HG02840 (cell line): ENCODE results near the gene RAB31.
"Not testable (repeated sequence)": the region's sequence is repeated elsewhere in the genome, so short reads cannot be mapped to it uniquely, and the experiment has no call there.

Experiments used
- ATAC-seq: cut with Tn5 transposase; IDR thresholded peaks from one replicate; pipeline ENCODE4 v1.9.1; 2021; ENCODE audit warnings: mild to moderate bottlenecking, moderate library complexity, moderate number of reproducible peaks; ENCODE audit not compliant: unreplicated experiment, low FRiP score

Gene RAB31

DNA sequence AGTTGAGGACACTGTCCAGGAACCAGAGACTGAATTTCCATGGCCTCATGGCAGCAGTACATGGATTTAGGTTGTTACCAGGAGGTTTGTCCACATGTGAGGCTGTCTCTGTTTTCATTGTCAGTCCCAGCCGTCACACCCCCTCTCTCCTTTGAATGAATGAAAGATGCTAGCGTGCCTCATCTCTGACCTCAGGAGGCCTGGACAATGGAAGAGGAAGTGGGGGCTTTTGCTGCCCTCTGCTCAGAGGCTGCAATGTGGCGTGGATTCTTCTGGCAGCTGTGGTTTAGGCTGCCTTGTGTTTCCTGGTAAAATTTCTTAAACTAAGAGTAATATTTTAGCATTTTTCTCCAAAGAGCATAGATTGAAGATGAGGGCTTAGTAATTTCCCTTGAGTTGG is 47.5 kb downstream of the RAB31 start:
- no peak for ATAC-seq

GRCh38 chr18:9756271-9756932 is 48.3 kb downstream of the RAB31 start:
- ATAC-seq, result no peak

DNA sequence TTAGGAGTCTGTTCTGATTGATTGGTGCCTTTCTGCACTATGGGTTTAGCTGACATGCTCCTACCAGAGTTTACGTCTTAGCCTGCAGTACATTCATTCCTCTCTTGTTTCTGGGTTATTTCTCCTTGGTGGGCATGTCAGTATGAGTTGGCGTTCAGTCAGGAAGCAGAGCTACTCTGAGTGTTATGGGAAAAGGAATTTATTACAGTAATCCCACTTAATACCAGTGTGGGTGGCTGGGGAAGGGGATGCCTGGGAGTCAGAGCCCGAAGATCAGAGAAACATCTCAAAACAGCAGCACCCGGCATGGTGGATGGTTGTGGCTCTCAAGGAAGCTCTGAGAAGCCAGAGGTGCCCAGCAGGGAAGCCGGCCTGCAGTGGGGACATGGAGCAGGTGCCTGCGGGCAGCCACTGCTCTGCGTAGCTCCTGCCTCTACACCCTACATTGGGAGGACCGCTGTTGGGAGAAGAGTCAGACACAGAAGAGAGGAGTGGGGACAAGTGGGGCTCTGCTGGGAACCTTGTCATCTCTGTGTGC is 48.9 kb downstream of the RAB31 start:
- ATAC-seq, result no peak

DNA sequence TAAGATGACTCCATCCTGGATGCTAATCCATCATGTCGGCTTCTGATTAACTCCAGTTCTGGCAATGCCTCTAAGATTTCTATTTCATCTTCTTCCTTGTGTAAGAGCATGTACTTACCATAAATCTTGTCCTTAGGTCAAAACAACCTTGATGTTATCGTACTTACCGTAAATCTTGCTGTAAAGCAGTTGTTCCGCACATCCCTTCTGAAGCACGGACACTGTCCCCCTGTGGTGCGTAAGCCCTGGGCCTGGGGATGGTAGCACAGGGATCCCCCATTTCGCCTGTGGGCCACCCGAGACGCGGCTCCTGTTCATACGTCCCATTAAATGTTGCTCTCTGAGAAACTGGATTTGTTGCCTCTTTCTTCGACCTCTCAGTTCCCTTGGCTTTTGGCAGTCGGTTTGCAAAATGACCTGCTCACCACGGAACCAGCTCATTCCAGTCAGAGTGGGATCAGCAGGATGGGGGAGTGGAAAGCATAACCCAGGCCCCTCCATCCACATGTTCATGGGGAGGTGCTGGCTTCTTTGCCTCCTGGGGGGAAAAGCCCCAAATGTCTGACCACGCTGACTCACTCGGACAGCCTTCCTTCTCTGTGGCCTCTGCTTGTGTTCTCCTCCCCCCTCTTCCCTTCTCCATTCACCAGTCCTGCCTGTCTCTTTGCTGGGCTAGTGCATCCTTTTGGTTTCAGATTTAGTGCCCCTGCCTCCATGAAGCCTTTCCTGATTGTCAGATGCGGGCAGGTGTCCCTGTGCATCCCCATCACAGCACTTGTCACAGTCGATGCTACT is 49.9 kb downstream of the RAB31 start:
- no peak for ATAC-seq

- ATAC-seq, result no peak
These were observed 50.5 kb downstream of the RAB31 start for GRCh38 chr18:9758624-9759075.

DNA sequence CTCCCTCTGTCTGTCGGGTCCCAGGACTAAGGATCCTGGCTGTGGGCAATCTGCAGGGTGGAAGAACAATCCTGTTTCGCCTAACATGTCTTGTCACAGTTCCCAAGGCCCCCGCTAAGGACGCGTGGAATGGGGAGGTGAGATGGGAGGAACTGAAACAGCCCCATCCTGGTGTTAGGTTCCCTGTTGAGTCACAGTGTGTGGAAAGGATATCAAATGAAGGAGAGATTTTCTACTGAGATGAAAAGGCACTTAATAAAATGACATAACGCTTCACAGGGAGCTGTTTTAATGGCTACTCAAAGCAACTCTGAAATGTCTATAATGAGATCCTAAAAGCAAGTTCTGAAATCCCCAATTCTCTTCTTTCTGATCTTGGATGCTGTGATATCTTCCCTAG is 52.5 kb downstream of the RAB31 start:
- ATAC-seq, result no peak

DNA sequence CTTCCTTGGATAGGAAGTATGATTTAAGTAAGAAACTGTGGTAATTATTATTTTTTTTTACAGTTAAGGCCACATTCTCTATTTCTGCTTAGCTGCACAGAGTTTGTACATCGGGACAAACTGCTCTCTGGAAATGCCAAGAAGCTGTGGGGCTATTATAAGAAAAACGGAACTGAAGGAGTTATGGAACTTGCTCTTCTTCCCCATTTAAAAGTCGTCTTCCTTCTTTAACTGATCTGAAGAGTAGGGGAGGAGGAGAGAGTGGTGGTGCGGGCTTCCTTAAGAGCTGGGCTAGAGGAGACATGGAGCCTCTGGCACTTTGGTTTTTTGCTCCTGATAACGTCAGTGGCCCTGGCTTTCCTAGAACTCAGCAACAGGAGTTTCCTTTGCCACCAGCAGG is 54.4 kb downstream of the RAB31 start:
- no peak for ATAC-seq

DNA sequence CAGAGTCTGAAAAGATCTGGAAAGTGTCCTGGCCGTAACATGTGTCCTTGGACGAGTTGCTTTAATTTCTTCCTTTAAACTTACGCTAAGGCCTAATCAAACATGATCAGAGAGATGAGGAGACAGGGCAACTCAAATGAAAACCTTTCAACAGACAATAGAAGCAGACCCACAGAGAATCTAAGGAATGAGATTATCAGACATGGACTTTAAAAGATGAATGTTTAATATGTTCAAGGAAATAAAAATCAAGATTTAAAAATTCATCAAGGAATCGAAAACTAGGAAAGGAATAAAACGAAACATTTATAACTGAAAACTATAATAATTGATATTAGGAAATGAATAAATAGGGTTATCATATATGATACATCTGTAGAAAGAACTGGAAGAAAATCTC is 55.1 kb downstream of the RAB31 start:
- ATAC-seq, result no peak

GRCh38 chr18:9764011-9764481 is 55.9 kb downstream of the RAB31 start:
- ATAC-seq, result no peak

- no peak for ATAC-seq
These were observed 57.4 kb downstream of the RAB31 start for GRCh38 chr18:9765501-9765900.

GRCh38 chr18:9766076-9766481 is 58.0 kb downstream of the RAB31 start:
- no peak for ATAC-seq

DNA sequence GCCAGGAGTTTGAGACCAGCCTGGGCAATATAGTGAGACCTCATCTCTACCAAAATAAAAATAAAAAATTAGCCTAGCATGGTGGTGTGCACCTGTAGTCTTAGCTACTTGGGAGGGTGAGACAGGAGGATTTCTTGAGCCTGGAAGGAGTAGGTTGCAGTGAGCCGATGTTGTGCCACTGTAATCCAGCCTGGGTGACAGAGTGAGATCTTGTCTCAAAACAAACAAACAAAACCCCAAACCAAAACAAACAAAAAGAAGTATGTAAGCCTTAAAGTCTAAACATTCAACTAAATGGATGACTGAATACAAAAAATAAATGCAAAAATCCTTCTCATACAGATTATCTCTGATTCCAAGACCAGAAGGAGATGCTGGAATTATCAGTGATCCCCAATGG is 58.6 kb downstream of the RAB31 start:
- no peak for ATAC-seq

DNA sequence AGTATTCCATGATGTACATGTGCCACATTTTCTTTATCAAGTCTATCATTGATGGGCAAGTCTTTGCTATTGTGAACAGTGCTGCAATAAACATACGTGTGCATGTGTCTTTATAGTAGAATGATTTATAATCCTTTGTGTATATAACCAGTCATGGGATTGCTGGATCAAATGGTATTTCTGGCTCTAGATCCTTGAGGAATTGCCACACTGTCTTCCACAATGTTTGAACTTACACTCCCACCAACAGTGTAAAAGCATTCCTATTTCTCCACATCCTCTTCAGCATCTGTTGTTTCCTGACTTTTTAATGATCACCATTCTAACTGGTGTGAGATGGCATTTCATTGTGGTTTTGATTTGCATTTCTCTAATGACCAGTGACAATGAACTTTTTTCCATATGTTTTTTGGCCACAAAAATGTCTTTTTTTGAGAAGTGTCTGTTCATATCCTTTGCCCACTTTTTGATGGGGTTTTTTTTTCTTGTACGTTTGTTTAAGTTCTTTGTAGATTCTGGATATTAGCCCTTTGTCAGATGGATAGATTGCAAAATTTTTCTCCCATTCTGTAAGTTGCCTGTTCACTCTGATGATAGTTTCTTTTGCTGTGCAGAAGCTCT is 60.1 kb downstream of the RAB31 start:
- ATAC-seq, result not testable (repeated sequence)

DNA sequence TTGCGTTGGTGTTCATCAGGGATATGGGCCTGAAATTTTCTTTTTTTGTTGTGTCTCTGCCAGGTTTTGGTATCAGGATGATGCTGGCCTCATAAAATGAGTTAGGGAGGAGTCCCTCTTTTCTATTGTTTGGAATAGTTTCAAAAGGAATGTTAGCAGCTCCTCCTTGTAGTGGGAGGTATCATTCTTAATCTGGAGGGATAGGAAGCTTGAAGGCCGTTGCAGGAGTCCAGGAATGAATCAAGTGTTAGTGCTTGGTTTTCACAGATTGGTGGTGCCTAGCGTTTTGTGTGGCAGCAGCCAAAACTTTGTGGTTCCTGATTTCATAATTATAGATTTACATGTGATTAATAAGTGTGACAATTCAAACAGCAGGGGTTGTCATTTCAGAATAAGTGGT is 62.0 kb downstream of the RAB31 start:
- ATAC-seq, result not testable (repeated sequence)

- no peak for ATAC-seq
These were observed 63.3 kb downstream of the RAB31 start for GRCh38 chr18:9771261-9771976.

DNA sequence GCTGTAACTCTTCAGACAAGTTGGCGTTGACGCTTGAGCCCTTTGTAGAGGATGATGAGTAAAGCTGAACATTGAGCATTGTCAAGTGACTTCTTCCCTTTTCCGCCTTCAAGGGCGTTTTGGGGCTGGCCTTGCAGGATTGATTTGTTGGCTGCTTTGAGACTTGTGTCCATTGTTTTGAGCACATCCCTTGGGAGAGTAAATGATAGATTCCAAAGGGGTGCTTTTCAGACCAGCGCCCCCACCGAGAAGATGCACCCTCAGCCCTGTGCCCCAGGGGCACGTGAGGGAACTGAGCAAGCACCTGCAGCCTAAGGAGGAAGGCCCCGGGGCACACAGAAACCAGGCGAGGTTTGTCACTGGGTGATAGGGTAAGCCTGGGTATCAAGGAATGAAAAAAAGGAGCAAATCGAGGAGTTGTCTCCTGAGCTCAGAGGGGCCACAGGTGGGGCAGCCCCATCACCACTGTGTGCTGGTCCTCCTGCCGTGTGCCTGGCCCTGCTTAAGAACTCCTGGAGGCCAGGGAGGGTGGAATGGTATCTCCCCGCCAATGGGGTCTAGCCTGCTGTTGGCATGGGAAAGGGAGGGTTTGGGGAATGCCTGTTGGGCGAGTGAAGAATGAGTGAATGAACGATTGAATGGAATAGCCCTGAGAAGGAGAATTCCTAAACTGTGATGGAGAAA is 64.0 kb downstream of the RAB31 start:
- no peak for ATAC-seq

- ATAC-seq, result no peak
These were observed 65.0 kb downstream of the RAB31 start for GRCh38 chr18:9772847-9773677.

DNA sequence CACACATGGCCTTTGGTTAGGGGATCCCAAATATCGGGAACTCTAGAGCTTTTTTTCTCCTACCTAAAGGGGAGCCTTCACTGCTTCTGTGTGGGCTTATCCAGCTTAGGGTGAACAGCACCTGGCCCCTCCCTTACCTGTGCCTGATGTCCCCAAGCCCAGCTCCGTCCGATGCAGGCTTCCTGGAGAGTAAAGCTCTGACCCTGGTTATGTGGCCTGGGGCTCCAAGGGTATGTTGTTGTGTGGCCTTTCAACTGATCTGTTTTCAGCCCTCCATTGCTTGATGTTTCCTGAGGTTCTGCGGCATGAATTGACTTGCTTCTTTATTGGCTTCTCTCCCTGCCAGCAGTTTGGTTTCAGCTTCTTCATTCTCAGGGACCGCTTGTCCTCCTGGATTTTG is 66.0 kb downstream of the RAB31 start:
- no peak for ATAC-seq

DNA sequence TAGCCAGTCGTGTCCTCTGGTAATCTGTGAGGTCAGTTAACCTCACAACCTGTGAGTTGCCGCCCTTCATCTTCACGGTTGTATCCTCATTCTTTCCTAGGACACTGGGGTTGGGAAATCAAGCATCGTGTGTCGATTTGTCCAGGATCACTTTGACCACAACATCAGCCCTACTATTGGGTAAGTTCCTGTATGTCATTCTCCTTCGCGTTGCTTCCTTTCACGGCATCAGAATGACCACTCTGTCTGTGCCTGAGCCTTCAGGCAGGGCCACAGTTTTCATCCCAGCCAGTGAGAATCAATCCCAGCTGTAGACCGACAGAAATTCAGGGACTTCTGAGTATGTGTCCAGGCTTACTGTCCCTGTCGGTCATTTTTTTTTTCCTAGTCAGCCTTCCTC is 67.1 kb downstream of the RAB31 start:
- no peak for ATAC-seq
